HG02885 (cell line): ENCODE data around the gene PLXNA2.

Experiments used
- ATAC-seq: cut with Tn5 transposase; IDR thresholded peaks from one replicate; pipeline ENCODE4 v1.9.1; 2021; ENCODE audit warnings: mild to moderate bottlenecking; ENCODE audit not compliant: unreplicated experiment, poor library complexity

PLXNA2 gene

GRCh38 chr1:208038303-208038702, 205.9 kb downstream of the PLXNA2 start:
- no peak for ATAC-seq

- ATAC-seq: no peak
Observed at GRCh38 chr1:208036918-208037766, 207.0 kb downstream of the PLXNA2 start.

GRCh38 chr1:208036106-208036808, 207.9 kb downstream of the PLXNA2 start:
- no peak for ATAC-seq

GRCh38 chr1:208034135-208034534, 210.0 kb downstream of the PLXNA2 start:
- no peak for ATAC-seq

GRCh38 chr1:208033236-208033635, 210.9 kb downstream of the PLXNA2 start:
- ATAC-seq: no peak

GRCh38 chr1:208031932-208032320, 212.3 kb downstream of the PLXNA2 start:
- ATAC-seq: no peak

- no peak for ATAC-seq
Observed at GRCh38 chr1:208031316-208031931, 212.8 kb downstream of the PLXNA2 start.

GRCh38 chr1:208030288-208031091, 213.7 kb downstream of the PLXNA2 start:
- no peak for ATAC-seq

- no peak for ATAC-seq
Observed at GRCh38 chr1:208029381-208030287, 214.6 kb downstream of the PLXNA2 start.

- no peak for ATAC-seq
Observed at GRCh38 chr1:208028526-208028925, 215.7 kb downstream of the PLXNA2 start.

- ATAC-seq: no peak
Observed at GRCh38 chr1:208027861-208028260, 216.3 kb downstream of the PLXNA2 start.

- no peak for ATAC-seq
Observed at GRCh38 chr1:208026880-208027438, 217.2 kb downstream of the PLXNA2 start.

- no peak for ATAC-seq
Observed at GRCh38 chr1:208025031-208025430, 219.2 kb downstream of the PLXNA2 start.

GRCh38 chr1:208024406-208024805, 219.8 kb downstream of the PLXNA2 start:
- no peak for ATAC-seq

GRCh38 chr1:208019257-208019656, 224.9 kb downstream of the PLXNA2 start:
- no peak for ATAC-seq

- no peak for ATAC-seq
Observed at GRCh38 chr1:208015255-208015654, 228.9 kb downstream of the PLXNA2 start.

- ATAC-seq: no peak
Observed at GRCh38 chr1:208013210-208013609, 231.0 kb downstream of the PLXNA2 start.

GRCh38 chr1:208012721-208013120, 231.5 kb downstream of the PLXNA2 start:
- no peak for ATAC-seq

- ATAC-seq: no peak
Observed at GRCh38 chr1:208010487-208011071, 233.6 kb downstream of the PLXNA2 start.
